ENCODE measurements around the gene STYXL2.
A peak's percentile ranks its signal among the peaks of the same experiment; 100 is the strongest.

- no peak for TF ChIP-seq POLR2A (IDR thresholded peaks at IDR 0.05)
- peak in 1 of 5 experiments; percentile 14 for TF ChIP-seq CTCF (IDR thresholded peaks at IDR 0.05 in 4 of 5, conservative IDR thresholded peaks at IDR 0.05 in 1 of 5)
Measured at GRCh38 chr1:167086033-167086432, 7.8 kb upstream of the STYXL2 start.
